EH (cell line): ENCODE measurements around the gene P2RX5.
"Not testable (repeated sequence)": the region's sequence is repeated elsewhere in the genome, so short reads cannot be mapped to it uniquely, and the experiment has no call there.

Experiments
- DNase-seq: peaks from one replicate; pipeline ENCODE4 v3.0.0-alpha.2; 2015; ENCODE audit warnings: low read depth

Gene P2RX5

DNA sequence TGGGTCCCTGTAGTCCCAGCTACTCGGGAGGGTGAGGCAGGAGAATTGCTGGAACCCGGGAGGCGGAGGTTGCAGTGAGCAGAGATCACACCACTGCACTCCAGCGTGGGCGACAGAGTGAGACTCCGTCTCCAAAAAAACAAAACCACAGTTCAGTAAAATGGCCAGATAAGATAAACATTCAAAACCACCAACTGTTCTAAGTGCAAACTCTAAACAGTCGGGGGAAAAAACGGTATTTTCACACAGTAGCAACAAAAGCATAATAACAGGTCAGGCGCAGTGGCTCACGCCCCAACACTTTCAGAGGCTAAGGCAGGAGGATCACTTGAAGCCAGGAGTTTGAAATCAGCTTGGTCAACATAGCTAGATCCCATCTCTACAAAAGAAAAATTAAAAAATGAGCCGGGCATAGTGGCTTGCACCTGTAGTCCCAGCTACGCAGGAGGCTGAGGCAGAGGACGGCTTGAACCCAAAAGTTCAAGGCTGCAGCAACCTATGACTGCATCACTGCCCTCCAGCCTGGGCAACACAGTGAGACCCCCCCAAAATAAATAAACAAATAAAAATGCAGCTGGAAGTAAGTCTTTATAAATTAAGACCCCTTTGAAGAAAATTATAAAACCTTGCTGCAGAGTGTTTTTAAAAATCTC is 17.0 kb upstream of the P2RX5 start:
- DNase-seq, result no peak

DNA sequence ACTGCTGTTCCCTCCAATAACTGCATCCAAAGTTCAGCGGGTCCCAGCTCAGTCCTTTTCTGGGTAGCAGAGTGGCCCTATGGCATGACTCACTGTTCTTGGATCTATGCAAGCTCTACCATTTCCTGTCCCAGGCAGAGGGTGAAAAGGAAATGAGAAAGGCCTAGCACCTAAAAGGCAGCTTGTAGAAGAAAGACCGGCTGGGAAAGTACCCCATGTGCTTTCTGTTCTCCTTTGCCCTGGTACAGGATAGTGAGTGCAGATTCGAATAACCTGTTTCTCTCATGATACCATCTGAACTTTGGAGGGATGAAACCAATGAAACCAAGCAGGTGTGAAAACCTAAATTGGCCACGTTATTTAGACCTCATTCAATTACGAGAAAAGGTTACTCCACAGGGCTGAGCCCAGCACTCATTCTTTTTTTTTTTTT is 15.0 kb upstream of the P2RX5 start:
- peak; percentile 75 for DNase-seq

DNA sequence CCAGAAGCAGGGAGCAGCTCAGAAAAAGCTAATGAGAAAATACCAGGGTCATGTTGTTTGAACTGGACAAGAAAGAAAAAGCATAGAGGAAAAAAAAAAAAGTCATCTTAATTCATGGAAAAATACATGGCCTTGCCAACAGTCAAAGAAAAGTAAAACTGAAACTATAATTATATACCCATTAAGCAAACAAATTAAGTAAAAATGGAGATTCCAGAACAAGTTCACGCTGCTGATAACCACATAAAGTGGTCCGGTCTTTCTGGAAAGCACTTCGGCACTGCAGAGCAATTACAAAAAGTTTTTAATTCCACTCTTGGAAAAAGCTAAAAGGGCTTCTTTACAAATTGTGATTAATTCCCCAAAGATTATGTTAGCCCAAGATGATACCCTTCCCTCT is 12.4 kb upstream of the P2RX5 start:
- DNase-seq, result no peak

DNA sequence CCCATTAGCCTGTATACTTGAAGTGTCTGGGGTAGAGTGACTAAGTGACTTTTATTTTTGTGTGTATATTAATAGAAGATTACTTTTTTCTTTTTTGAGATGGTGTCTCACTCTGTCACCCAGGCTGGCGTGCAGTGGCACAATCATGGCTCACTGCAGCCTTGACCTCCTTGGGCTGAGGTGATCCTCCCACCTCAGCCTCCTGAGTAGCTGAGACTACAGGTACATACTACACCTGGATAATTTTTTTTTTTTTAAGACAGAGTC is 9.7 kb upstream of the P2RX5 start:
- DNase-seq, result not testable (repeated sequence)

DNA sequence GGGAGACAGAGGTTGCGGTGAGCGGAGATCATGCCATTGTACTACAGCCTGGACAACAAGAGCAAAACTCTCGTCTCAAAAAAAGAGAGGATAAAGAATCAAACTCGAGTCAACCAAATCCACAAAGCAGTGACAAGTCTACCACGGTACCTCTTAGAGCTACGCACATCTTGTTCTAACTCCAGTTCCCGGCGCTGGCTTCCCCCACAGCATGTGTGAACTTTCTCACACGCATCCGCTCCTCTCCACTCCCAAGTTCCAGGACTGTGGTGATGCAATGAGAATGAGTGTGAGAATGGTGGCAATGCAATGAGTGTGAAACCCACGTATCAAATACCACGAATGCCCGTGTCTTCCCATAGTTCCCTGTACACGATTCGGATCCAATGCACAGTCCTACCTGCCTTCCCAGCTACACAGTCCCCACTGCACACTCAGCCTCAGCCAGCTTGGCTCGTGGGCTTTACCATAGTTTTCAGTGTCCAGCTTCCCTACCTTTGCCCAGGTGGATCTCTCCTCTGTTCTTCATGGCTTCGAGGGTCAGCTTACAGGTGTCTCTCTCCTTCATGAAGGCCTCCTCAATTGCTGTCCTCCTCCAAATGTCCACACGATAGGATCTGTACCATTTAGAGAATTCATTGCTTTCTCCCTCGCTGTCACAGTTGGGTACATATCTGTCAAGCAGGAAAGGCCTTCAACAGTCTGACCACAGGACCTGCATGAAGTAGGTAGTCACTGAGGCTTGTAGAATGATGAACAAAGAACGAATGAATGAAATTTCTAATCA is 9.2 kb upstream of the P2RX5 start:
- DNase-seq, result no peak

DNA sequence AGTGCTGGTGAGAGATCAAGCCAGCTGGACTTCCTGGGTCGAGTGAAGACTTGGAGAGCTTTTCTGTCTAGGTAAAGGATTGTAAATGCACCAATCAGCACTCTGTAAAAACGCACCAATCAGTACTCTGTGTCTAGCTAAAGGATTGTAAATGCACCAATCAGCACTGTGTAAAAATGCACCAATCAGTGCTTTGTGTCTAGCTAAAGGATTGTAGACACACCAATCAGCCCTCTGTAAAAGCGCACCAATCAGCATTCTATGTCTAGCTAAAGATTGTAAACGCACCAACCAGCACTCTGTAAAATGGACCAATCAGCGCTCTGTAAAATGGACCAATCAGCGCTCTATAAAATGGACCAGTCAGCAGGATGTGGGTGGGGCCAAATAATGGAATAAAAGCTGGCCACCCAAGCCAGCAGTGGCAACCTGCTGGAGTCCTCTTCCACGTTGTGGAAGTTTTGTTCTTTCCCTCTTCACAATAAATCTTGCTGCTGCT is 6.1 kb upstream of the P2RX5 start:
- not testable (repeated sequence) for DNase-seq

DNA sequence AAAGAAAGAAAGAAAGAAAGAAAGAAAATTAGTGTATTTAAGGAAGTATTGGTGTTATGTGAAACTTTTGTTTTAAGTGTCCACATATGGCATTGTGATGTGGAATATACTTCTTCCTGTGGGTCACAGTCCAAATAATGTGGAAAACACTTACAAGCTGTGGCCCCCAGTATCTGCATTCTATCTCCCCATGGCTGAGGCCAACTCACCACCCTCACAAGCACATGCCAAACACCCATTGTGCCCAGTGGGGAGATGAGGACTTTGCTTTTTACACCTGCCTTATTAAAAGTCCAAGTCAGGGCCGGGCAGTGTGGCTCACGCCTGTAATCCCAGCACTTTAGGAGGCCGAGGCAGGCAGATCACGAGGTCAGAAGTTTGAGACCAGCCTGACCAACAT is 4.0 kb upstream of the P2RX5 start:
- no peak for DNase-seq

DNA sequence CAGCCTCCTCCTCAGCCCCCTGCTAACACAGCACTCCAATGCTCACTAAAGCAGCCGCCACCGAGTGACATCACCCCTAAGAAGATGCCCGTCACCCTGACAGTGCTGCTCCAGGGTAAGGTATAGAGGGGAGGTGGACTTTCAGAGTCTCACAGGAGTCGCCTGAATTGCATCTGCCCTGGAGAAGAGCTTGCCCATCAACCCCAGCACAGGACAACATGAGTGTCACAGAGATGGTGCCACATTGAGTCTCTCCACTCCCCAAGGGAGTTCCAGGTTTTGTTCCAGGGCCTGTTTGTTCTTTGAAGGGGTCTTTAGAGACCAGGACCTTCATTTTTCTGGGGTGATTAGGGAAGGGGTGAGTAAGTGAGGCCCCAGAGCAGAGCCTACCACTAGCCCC is 2.2 kb upstream of the P2RX5 start:
- no peak for DNase-seq

DNA sequence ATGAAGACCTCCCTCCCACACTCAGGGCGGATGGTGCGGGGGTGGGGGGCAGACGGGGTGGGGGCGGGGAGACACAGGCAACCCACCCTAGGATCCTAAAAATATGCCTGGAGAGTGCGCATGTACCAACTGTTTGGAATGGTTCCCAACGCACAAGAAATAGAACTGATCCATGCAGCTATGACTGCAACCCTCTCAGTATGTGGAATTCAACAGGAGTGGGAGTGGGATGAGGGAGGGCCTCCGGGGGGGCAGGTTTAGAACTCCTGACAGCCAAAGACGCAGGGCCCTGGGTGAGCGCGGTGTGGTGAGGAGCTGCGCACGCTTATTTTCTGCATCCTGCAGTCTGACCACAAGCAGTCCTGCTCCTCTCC is 1.1 kb upstream of the P2RX5 start:
- no peak for DNase-seq

DNA sequence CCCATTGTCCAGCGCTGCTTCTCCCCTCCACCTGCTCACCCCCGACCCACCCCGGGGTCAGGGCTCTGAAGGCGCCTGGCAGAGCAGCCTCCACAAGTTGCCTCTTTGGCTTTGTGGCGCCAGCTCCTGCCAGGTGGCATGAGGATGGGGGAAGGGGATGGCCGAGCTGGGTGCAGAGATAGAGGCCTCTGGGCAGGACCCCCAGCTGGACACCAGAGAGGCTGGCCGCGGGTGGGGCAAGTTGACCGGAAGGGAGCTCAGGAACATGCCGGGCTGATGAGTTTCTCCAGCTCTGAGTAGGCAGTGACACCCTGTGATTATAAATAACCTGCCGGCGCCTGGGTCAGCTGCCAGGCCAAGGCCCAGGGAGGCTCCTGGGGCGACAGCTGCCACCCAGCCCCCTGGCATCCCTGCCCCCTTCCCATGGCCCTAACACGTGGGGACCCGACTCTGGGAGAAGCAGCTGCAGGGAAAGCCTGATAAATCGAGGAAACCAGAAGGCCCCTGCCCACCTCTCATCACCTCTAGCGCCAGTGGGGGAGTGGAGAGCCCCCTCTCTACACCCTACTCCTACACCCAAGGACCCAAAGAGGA is 729 bp downstream of the P2RX5 start:
- peak; percentile 44 for DNase-seq

DNA sequence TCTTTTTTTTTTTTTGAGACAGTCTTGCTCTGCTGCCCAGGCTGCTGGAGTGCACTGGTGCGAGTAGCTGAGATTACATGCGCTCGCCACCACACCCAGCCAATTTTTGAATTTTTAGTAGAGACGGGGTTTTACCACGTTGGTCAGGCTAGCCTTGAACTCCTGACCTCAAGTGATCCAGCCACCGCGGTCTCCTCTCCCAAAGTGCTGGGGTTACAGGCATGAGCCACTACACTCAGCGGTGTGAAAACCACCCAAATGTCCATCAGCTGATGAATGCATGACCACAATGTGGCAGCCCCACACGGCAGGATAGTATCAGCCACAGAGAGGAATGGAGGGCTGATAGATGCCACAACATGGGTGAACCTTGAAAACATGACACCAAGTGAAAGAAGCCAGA is 2.1 kb downstream of the P2RX5 start:
- DNase-seq, result no peak

DNA sequence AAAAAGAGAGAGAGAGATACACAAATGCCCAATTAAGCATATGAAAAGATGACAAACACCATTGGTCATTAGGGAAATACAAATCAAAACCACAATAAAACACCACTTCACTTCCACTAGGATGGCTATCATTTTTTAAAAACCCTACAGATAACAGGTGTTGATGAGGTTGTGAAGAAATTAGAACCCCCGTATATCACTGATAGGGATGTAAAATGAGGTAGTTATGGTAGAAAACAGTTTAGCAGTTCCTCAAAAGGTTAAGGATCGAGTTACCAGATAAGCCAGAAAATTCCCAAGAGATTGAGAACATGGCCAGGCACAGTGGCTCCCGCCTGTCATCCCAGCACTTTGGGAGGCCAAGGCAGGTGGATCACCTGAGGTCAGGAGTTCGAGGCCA is 2.8 kb downstream of the P2RX5 start:
- DNase-seq, result no peak

DNA sequence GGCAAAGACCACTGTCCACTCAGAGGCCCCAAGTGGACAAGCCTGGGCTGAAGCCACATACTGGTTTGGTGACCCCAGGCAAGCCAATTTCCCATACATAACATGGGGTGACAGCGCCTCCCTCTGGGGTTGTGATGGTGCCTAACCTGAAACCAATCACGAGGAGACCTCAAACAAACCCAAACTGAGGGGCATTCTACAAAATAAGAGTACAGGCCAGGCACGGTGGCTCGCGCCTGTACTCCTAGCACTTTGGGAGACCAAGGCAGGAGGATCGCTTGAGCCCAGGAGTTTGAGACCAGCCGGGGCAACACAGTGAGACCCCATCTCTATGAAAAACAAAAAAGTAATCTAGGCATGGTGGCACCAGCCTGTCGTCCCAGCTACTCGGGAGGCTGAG is 3.6 kb downstream of the P2RX5 start:
- no peak for DNase-seq

DNA sequence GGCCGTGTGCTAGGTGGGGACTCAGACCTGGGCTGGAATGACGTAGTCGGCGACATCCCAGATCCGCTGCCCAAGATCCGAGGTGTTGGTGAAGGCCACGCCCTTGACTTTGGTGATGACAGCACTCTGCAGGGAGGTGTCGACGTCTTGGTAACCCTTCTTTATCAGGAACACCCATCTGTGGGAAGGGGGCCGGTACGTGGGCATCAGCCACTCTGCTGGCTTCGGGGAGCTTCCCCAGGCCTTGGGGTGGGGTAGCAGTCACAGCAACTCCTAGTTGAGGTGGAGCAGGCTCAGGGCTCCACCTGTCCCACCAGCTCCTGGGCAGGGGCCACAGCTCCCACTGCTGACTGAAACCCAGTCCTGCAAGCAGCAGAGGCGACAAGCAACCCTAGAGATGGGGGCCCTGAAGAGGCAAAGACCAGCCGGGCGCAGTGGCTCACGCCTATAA is 4.3 kb downstream of the P2RX5 start:
- no peak for DNase-seq

DNA sequence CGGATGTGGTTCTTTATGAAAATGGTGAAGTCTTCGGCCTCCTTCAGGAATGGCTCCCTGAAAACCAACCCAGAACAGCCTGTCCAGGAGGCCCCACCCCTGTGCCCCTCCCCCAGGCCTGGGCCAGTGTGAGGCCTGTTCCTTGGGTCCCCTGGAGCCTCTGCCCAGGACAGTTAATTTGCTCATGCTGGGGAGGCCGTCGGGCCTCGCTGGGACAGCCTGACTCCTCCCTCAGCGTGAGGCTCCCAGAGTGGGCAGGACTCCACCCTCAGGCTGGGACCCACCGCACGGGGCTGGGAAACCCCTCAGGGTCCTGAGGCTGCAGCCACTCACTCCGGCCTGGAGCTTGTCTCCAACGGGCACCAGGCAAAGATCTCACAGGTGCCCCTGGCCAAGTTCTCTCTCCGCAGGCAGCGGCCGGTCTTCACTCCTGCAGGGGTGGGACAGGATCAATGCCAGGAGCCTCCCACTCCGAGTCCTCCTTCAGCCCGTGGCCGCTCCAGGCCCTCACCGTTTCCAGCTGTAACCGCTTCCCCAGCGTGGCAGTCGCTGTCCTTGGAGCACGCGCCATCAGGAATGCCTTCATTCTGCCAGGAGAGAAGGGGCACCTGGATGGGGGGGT is 5.8 kb downstream of the P2RX5 start:
- no peak for DNase-seq

DNA sequence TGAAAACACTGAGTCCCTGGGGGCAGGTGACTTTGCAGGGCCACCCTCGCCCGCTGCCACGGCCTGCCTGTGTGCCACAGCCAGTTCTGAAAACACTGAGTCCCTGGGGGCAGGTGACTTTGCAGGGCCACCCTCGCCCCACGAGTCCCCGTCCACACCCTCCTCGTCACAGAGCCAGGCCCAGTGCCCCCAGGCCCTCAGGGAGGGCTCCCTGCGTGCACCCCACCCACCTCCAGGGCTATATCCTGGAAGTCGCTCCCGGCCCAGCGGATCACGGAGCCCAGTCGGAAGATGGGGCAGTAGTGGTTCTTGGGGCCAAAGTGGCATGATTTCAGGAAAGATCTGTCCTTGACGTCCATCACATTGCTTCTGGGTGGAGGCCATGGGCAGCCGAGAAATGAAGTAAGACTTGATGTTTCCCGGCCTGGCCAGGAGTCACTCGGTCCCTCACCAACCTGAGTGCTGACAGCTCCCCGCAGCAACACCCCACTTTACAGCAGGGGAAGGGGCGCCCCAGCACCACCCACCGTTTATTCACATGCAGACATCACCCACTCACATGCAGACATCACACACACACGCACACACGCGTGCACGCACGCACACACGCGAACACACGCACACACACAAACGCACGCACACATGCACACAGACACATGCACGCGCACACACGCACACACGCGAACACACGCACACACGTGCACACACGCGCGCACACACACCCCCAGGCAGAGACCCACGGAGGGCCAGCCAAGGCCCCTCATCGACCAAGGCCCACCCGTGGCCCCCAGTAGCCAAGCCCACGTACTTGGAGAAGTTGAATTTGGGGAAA is 6.5 kb downstream of the P2RX5 start:
- no peak for DNase-seq

DNA sequence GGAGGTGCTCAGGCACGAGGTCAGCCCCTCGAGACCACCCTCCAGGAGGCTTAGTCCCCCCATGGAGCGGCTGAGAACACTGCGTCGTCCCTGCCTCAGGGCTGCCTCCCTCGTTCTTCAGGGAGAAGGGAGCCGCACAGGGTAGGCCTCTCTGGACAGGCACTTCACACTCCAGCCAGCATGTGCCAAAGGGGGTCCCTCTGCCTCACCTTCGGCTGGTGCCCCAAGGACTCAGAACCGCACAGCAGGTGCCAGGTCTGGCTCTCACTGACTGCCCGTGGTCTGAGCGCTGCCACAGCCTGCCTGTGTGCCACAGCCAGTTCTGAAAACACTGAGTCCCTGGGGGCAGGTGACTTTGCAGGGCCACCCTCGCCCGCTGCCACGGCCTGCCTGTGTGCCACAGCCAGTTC is 7.1 kb downstream of the P2RX5 start:
- DNase-seq, result no peak

DNA sequence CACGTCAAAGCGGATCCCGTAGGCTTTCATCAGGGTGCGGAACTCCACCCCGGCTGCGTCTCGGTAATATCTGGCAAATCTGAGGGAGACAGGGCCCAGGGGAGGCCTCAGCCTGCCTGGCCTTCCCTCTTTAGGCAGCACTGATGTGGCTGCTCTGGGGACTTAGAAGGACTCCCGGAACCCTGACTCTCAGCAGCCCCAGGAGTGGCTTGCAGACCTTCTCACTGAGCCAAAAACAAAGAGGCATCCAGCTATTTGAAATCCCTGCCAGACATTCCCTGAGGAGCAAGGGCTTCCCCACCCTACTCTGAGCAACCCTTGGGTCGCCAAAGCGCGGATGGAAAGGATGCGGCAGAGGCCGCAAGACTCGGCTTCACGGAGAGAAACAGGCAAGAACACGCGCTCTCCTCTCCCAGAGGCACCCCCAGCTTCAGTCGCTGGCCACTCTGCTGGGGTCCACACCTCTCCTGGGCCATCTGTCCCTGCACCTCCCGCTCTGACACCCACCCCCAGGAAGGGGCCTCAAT is 7.9 kb downstream of the P2RX5 start:
- no peak for DNase-seq

DNA sequence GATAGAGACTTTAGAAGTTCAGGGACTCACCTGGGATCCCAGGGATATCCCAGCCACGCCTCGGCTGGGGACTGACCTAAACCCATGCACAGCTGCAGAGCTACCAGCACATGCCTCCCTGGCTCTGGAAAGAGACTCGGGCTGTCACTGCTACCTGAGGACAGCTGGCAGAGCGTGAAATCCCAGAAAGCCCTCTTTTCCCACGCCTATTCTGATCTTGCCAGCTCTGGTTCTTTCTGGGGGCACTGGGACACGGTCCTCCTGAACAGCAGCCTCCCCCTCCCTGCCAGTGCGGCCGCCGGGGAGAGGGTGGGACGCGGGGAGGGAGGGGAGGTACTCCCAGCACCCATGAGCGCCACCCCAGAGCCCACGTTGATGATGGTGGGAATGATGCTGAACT is 10.8 kb downstream of the P2RX5 start:
- DNase-seq, result no peak

DNA sequence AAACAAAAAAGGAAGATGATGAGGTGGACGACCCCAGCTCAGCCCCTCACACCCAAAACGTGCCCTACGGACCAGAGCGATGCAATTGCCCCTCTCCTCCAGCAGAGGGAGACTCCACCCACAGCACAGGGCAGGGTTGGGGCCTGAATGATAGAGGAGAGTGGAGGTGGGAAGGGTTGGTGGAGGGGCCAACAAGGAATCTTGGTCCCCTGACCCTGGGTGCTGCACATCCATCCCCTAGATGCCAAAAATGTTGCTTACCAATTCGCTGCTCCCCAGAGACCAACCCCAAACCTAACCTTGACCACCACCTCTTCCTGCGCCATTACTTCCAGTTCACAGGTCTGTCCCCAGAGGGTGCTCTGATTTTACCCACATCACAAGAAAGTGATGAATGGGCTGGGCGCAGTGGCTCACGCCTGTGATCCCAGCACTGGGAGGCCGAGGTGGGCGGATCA is 12.9 kb downstream of the P2RX5 start:
- peak; percentile 39 for DNase-seq

DNA sequence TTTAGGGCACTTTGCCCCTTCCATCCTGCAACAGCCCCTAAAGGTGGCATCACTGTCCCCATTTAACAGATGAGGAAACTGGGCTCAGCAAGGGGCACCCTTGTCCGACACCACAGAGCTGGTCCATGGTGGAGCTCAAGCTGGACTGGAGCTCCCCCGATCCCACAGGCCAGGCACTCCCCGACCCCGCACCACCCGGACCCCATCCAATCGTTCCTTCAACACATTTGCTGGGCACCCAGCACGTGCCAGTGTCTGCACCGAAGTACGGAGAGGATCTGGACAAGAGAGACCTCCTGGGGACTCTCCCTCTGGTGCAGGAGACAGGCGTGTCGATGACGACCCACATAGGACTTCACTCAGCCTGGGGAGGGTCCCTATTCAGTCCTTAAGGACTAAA is 13.9 kb downstream of the P2RX5 start:
- no peak for DNase-seq

DNA sequence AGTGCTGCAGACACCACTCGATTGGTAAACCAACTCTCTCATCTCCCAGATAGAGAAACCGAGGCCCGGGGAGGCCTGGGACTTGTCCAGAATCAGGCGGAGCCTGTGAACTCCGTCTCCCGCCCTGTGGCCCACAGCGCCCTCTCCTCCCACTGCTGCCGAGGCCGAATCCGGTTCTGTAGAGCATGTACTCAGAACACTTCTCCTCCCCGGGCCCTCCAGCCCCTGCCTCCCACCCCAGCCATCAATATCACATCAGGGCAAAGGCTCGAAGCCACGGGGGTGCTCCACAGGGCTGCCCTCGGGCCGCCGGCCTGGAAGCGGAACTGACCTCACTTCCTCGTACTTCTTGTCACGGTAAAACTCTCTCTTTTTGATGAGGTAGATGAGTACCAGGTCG is 14.4 kb downstream of the P2RX5 start:
- no peak for DNase-seq
